ENCODE data around the gene ATXN1. TPM values are rescaled to one million over a fixed set of nuclear protein-coding genes. Genes with fewer than 3 reads are reported as not detected.

Gene ATXN1
- total RNA-seq, 1 donor from 2014 or later: 15.5 TPM

DNA sequence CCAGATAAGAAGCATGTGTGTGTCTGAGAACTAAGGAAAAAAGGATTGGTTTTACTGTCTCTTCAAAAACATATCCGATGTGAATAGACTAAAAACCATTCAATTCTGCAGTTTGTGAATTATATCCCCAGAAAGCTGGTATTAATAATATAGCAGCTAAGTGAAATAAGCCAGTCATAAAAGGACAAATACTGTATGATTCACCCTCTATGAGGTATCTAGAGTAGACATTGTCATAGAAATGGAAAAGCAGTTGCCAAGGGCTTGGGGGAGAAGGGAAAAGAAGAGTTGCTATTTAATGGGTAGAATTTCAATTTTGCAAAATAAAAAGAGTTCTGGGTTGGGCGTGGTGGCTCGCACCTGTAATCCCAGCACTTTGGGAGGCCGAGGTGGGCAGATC, 137.5 kb downstream of the ATXN1 start:
- no peak overlapping the region for H3K27ac Mint-ChIP-seq (ENCODE audit: unreplicated experiment)
- H3K9me3 Mint-ChIP-seq (ENCODE audit: unreplicated experiment): peaks cover 1% of the 10 kb centered on the region
- no peaks in the 10 kb centered on the region for H3K27me3 Mint-ChIP-seq (ENCODE audit: unreplicated experiment)
- no peak for DNase-seq
- H3K4me1 Mint-ChIP-seq (ENCODE audit: low read depth, unreplicated experiment): no peaks in the 10 kb centered on the region
- no peak overlapping the region for H3K4me3 Mint-ChIP-seq (ENCODE audit: unreplicated experiment)
- H3K36me3 Mint-ChIP-seq (ENCODE audit: unreplicated experiment): no peaks in the 10 kb centered on the region
- TF ChIP-seq, protein P1, sequence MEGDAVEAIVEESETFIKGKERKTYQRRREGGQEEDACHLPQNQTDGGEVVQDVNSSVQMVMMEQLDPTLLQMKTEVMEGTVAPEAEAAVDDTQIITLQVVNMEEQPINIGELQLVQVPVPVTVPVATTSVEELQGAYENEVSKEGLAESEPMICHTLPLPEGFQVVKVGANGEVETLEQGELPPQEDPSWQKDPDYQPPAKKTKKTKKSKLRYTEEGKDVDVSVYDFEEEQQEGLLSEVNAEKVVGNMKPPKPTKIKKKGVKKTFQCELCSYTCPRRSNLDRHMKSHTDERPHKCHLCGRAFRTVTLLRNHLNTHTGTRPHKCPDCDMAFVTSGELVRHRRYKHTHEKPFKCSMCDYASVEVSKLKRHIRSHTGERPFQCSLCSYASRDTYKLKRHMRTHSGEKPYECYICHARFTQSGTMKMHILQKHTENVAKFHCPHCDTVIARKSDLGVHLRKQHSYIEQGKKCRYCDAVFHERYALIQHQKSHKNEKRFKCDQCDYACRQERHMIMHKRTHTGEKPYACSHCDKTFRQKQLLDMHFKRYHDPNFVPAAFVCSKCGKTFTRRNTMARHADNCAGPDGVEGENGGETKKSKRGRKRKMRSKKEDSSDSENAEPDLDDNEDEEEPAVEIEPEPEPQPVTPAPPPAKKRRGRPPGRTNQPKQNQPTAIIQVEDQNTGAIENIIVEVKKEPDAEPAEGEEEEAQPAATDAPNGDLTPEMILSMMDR (IDR thresholded peaks at IDR 0.05; ENCODE audit: partially characterized antibody, unreplicated experiment): no peak

- H3K27me3 Mint-ChIP-seq (ENCODE audit: unreplicated experiment): no peaks in the 10 kb centered on the region
- H3K4me3 Mint-ChIP-seq (ENCODE audit: unreplicated experiment): no peak overlapping the region
- no peak overlapping the region for H3K27ac Mint-ChIP-seq (ENCODE audit: unreplicated experiment)
- no peak for DNase-seq
- H3K9me3 Mint-ChIP-seq (ENCODE audit: unreplicated experiment): peaks cover 1% of the 10 kb centered on the region
- no peaks in the 10 kb centered on the region for H3K36me3 Mint-ChIP-seq (ENCODE audit: unreplicated experiment)
- H3K4me1 Mint-ChIP-seq (ENCODE audit: low read depth, unreplicated experiment): no peaks in the 10 kb centered on the region
- TF ChIP-seq, protein P1 (IDR thresholded peaks at IDR 0.05; ENCODE audit: partially characterized antibody, unreplicated experiment): no peak
Observed at GRCh38 chr6:16623029-16623653, 138.1 kb downstream of the ATXN1 start.

GRCh38 chr6:16622193-16622592, 139.1 kb downstream of the ATXN1 start:
- Mint-ChIP-seq H3K27ac (ENCODE audit: unreplicated experiment) (no peak overlapping the region), H3K27me3 (ENCODE audit: unreplicated experiment) (peaks cover 2% of the 10 kb centered on the region)

DNA sequence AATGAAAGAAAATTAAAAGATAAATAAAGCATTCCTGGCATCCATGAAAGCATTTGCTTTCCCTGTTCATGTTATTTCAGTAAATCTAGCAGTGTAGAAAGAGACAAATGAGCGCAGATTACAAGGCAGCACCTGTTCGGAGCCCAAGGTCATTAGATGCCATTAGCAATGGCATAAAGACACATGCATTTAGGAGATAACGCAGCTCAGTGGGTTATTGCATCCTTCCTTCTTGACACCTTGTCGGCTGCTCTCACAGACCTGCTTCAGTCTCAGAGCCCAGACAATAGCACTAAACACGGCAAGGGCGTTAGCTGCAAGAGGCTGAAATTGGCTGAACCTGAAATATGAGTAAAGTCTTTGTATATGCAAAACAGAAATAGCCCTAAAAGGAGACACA, 140.3 kb downstream of the ATXN1 start:
- peaks cover 2% of the 10 kb centered on the region for H3K27me3 Mint-ChIP-seq (ENCODE audit: unreplicated experiment)
- no peak overlapping the region for H3K4me3 Mint-ChIP-seq (ENCODE audit: unreplicated experiment)
- H3K27ac Mint-ChIP-seq (ENCODE audit: unreplicated experiment): no peak overlapping the region
- TF ChIP-seq, protein P1 (IDR thresholded peaks at IDR 0.05; ENCODE audit: partially characterized antibody, unreplicated experiment): no peak
- no peaks in the 10 kb centered on the region for H3K4me1 Mint-ChIP-seq (ENCODE audit: low read depth, unreplicated experiment)
- no peak for DNase-seq
- H3K9me3 Mint-ChIP-seq (ENCODE audit: unreplicated experiment): no peaks in the 10 kb centered on the region
- no peaks in the 10 kb centered on the region for H3K36me3 Mint-ChIP-seq (ENCODE audit: unreplicated experiment)

More at GRCh38 chr6:16622193-16622592, 139.1 kb downstream of the ATXN1 start:
- Mint-ChIP-seq H3K9me3 (ENCODE audit: unreplicated experiment) (peaks cover under 1% of the 10 kb centered on the region), H3K36me3 (ENCODE audit: unreplicated experiment) (no peaks in the 10 kb centered on the region), H3K4me3 (ENCODE audit: unreplicated experiment) (no peak overlapping the region), H3K4me1 (ENCODE audit: low read depth, unreplicated experiment) (no peaks in the 10 kb centered on the region)
- TF ChIP-seq, protein P1 (IDR thresholded peaks at IDR 0.05; ENCODE audit: partially characterized antibody, unreplicated experiment): no peak
- DNase-seq: no peak

- no peak for DNase-seq
- TF ChIP-seq, protein P1 (IDR thresholded peaks at IDR 0.05; ENCODE audit: partially characterized antibody, unreplicated experiment): no peak
- Mint-ChIP-seq H3K36me3 (ENCODE audit: unreplicated experiment) (no peaks in the 10 kb centered on the region), H3K27ac (ENCODE audit: unreplicated experiment) (no peak overlapping the region), H3K27me3 (ENCODE audit: unreplicated experiment) (peaks cover 2% of the 10 kb centered on the region), H3K9me3 (ENCODE audit: unreplicated experiment) (no peaks in the 10 kb centered on the region), H3K4me3 (ENCODE audit: unreplicated experiment) (no peak overlapping the region), H3K4me1 (ENCODE audit: low read depth, unreplicated experiment) (no peaks in the 10 kb centered on the region)
Observed at GRCh38 chr6:16619777-16620176, 141.5 kb downstream of the ATXN1 start.
